Gastroesophageal sphincter (tissue), 3 donors: Measurements from ENCODE around the gene OR51A2.

Source experiments
- EP300 ChIP-seq: sonication (generic); formaldehyde crosslinking; IDR thresholded peaks from one replicate; pipeline ENCODE4 v1.6.1; 2017; ENCODE audit warnings: antibody characterized with exemption, mild to moderate bottlenecking
- POLR2A ChIP-seq, 2 donors: fragments of 450-650 bp; IDR thresholded peaks; one replicate each; pipeline ENCODE4 v1.6.1; 2017; ENCODE audit warnings: antibody characterized with exemption in 2 of 2, mild to moderate bottlenecking in 2 of 2, moderate library complexity in 1 of 2
- TF ChIP-seq, protein P1 (sequence below), 4 experiments: fragments of 200-600 bp in 2 of 4; fragments of 450-650 bp in 2 of 4; sonication (generic) in 1 of 4; IDR thresholded peaks; one replicate each; pipeline ENCODE4 v1.5.1; 2017 to 2019; ENCODE audit warnings: antibody characterized with exemption in 4 of 4, mild to moderate bottlenecking in 2 of 4, moderate library complexity in 2 of 4

DNA sequence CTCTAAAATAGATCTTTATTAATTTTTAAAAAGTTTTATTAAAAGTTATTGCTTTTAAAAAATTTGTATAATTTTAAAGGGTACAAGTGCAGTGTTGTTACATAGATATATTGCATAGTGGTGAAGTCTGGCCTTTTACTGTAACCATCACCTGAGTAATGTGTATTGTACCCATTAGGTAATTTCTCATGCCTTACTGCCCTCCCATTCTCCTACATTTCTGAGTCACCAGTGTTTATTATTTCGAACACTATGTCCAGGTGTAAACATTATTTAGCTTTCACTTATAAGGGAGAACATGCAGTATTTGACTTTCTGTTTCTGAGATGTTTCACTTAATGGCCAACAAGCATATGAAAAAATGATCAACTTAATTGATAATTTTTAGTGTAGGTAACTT is 33.7 kb downstream of the OR51A2 start:
- no peak for TF ChIP-seq POLR2A (IDR thresholded peaks at IDR 0.05)
- TF ChIP-seq, protein P1, sequence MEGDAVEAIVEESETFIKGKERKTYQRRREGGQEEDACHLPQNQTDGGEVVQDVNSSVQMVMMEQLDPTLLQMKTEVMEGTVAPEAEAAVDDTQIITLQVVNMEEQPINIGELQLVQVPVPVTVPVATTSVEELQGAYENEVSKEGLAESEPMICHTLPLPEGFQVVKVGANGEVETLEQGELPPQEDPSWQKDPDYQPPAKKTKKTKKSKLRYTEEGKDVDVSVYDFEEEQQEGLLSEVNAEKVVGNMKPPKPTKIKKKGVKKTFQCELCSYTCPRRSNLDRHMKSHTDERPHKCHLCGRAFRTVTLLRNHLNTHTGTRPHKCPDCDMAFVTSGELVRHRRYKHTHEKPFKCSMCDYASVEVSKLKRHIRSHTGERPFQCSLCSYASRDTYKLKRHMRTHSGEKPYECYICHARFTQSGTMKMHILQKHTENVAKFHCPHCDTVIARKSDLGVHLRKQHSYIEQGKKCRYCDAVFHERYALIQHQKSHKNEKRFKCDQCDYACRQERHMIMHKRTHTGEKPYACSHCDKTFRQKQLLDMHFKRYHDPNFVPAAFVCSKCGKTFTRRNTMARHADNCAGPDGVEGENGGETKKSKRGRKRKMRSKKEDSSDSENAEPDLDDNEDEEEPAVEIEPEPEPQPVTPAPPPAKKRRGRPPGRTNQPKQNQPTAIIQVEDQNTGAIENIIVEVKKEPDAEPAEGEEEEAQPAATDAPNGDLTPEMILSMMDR (IDR thresholded peaks at IDR 0.05) = no peak
- no peak for TF ChIP-seq EP300
